Uterus (tissue), 4 donors: ENCODE data around the gene HOTAIR. TPM values are rescaled to one million over a fixed set of nuclear protein-coding genes. Genes with fewer than 3 reads are reported as not detected.

Source experiments
- DNase-seq, 2 donors: peaks; one replicate each; pipeline ENCODE4 v3.0.0-alpha.2; 2019 to 2020
- H3K27ac ChIP-seq, 2 donors: fragments of 200-600 bp; sonication (generic); 1 replicate in 1 of 2; 2 replicates in 1 of 2; pipeline ENCODE4 v1.5.1; 2016 to 2018
- H3K27me3 ChIP-seq, 2 donors: fragments of 200-600 bp; sonication (generic); one replicate each; pipeline ENCODE4 v1.5.1; 2018 to 2019; ENCODE audit warnings: control low read depth in 1 of 2
- H3K36me3 ChIP-seq, 2 donors: fragments of 200-600 bp; sonication (generic); one replicate each; pipeline ENCODE4 v1.5.1; 2019; ENCODE audit warnings: control low read depth in 1 of 2
- H3K4me1 ChIP-seq, 2 donors: fragments of 200-600 bp; sonication (generic); one replicate each; pipeline ENCODE4 v1.5.1; 2018 to 2019; ENCODE audit warnings: control low read depth in 1 of 2
- H3K4me3 ChIP-seq, 2 donors: fragments of 200-600 bp; sonication (generic); 1 replicate in 1 of 2; 2 replicates in 1 of 2; pipeline ENCODE4 v1.5.1; 2018 to 2019; ENCODE audit warnings: mild to moderate bottlenecking in 1 of 2
- H3K9me3 ChIP-seq, 2 donors: fragments of 200-600 bp; sonication (generic); one replicate each; pipeline ENCODE4 v1.5.1; 2019; ENCODE audit warnings: control low read depth in 1 of 2
- POLR2A ChIP-seq, 2 donors: fragments of 450-650 bp; IDR thresholded peaks; one replicate each; pipeline ENCODE4 v1.6.1; 2016; ENCODE audit warnings: antibody characterized with exemption in 2 of 2, mild to moderate bottlenecking in 1 of 2, moderate library complexity in 1 of 2
- intact Hi-C: fragments of 100-400 bp; cut with DNase I; formaldehyde crosslinking; loops from one replicate; pipeline ENCODE4 v1.15.1; 2023; ENCODE audit warnings: low total_unique reads
- total RNA-seq, 4 donors: library from RNA; depleted of rRNA in 3 of 4; stranded (reverse); fragments of >200 nt in 3 of 4; gene quantifications; one replicate each; pipeline versions ENCODE4 v1.1.0 to v1.2.4, GENCODE V29; 2014 to 2023
- TF ChIP-seq, protein P1 (sequence below), 4 experiments: fragments of 200-600 bp in 2 of 4; fragments of 450-650 bp in 2 of 4; sonication (generic) in 2 of 4; IDR thresholded peaks; one replicate each; pipeline ENCODE4 v1.5.1; 2016 to 2019; ENCODE audit warnings: antibody characterized with exemption in 4 of 4, mild to moderate bottlenecking in 2 of 4, moderate library complexity in 1 of 4
- donor health status: DM: yes; HTN: yes; CAD: no.

HOTAIR gene
- total RNA-seq, 4 donors from 2014 or later, result 1.2 to 4.1 (median 2.1) TPM; not detected in 1

DNA sequence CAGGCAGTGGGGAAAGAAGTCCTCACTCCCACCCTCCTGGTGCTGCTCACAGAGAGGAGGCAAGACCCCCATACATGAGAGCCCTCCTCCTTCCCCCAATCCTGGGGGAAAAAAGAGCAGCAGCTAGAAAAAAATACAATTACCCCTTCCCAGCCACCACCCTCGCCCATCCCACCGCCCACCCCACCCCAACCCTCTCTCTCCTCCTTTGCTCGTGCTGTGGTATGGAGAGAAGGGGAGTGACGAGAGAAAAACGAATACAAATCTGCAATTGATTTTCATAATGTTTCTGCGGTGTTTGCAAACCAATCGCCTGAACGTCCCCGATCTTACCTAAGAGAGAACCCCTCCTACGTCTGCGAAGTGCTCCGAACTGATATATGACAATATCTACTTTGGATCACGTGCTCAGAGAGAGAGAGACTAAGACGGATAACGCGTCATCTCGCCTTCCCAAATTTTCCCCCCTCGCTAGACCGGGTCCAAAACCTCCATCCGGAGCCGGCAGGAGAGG is 2.0 kb downstream of the HOTAIR start, which contains the start of gene HOXC11:
HOXC11 (plus strand) TSS at position 405 of the 514 bp plus-strand sequence. CDS start 116 bp downstream, outside the sequence.
- no peak for DNase-seq
- peak within 1 kb of the TSS in 1 of 2 donors; percentile 33 for H3K4me3 ChIP-seq
- intact Hi-C loops, result no loop called here

DNA sequence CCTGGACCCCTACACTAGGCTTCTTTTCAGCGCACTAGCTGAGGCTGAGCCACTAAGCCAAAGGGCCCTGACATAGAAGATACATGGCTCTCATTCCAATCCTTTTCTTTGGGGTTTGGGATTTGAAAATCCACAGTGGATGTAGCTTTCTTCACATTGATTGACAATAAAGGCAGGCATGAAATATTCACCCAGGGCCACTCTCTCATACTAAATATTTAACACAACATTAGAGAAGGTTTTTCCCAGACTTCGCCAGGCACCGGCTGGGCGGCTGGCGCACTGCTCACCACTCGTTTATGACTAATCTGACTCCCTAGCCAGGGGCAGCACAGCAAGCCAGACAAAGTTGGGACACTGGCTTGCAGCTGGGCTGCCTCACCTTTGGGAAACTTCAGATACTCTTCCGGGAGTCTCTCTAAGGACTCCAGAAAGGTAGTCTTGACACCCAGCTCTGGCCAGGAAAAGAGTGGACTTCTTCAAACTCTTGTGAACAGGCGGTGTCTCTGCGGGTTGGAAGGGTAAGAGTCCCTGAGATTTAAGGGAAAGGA is 2.5 kb downstream of the HOTAIR start:
- Histone ChIP-seq H3K4me3 (no peak overlapping the region), H3K27me3 (peaks cover 22 to 88% of the 10 kb centered on the region in 2 donors), H3K4me1 (peaks cover 0 to 4% of the 10 kb centered on the region in 2 donors), H3K36me3 (no peaks in the 10 kb centered on the region), H3K27ac (no peak overlapping the region), H3K9me3 (no peaks in the 10 kb centered on the region)
- DNase-seq, result no peak
- TF ChIP-seq, protein P1, sequence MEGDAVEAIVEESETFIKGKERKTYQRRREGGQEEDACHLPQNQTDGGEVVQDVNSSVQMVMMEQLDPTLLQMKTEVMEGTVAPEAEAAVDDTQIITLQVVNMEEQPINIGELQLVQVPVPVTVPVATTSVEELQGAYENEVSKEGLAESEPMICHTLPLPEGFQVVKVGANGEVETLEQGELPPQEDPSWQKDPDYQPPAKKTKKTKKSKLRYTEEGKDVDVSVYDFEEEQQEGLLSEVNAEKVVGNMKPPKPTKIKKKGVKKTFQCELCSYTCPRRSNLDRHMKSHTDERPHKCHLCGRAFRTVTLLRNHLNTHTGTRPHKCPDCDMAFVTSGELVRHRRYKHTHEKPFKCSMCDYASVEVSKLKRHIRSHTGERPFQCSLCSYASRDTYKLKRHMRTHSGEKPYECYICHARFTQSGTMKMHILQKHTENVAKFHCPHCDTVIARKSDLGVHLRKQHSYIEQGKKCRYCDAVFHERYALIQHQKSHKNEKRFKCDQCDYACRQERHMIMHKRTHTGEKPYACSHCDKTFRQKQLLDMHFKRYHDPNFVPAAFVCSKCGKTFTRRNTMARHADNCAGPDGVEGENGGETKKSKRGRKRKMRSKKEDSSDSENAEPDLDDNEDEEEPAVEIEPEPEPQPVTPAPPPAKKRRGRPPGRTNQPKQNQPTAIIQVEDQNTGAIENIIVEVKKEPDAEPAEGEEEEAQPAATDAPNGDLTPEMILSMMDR (IDR thresholded peaks at IDR 0.05), result no peak
- TF ChIP-seq POLR2A (IDR thresholded peaks at IDR 0.05), result no peak
- intact Hi-C loops, result no loop called here

More for the DNA sequence above, 2.0 kb downstream of the HOTAIR start, which contains the start of gene HOXC11:
- peaks cover 27 to 88% of the 10 kb centered on the region in 2 donors for H3K27me3 ChIP-seq
- peaks cover 0 to 4% of the 10 kb centered on the region in 2 donors for H3K4me1 ChIP-seq
- H3K27ac ChIP-seq, result peak within 1 kb of the TSS in 1 of 2 donors; percentile 38
- no peaks in the 10 kb centered on the region for H3K36me3 ChIP-seq
- no peaks in the 10 kb centered on the region for H3K9me3 ChIP-seq
- TF ChIP-seq POLR2A (IDR thresholded peaks at IDR 0.05), result no peak
- TF ChIP-seq, protein P1 (IDR thresholded peaks at IDR 0.05), result no peak

DNA sequence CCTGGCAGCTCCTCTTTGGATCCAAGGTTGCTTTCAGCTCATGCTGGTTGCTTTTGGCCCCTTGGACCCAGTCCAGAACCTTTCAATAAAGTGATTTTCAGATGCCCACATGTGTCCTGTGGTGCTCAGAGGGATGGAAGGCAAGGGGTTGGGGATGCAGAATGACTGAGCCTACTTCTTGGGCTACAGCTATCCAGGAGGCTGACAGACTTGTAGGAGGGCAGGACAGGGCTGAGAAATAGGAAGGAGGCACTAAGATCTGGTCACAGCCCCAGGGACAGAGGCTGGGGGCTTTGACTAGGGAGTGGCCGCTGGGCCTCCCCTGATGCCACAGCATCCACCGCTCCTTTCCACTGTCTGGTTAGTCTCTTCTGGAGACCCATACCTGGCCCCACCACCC is 3.1 kb downstream of the HOTAIR start:
- Histone ChIP-seq H3K36me3 (no peaks in the 10 kb centered on the region), H3K27me3 (peaks cover 22 to 88% of the 10 kb centered on the region in 2 donors), H3K9me3 (no peaks in the 10 kb centered on the region)

DNA sequence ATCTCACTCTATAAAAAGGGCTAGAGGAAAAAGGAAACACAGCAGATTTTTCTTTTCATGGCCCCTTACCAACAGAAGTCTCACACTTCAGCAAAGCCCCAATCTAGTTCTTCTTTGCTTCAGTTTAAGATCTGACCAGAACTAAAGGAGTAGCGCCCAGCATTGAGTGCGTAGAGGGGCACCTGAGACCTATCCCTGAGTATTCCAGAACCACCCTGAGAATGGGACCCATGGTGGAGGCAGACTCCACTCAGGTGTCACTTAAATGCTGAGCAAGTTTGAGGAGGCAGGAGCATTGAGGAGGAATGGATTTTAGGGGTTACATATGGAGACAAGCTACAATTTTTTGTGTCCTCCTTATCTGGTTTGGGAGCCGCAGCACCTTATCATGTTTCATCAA is 3.6 kb downstream of the HOTAIR start:
- H3K36me3 ChIP-seq, result no peaks in the 10 kb centered on the region
- H3K27ac ChIP-seq, result no peak overlapping the region
- peaks cover 19 to 88% of the 10 kb centered on the region in 2 donors for H3K27me3 ChIP-seq
- H3K4me1 ChIP-seq, result peaks cover 0 to 4% of the 10 kb centered on the region in 2 donors
- no peak overlapping the region for H3K4me3 ChIP-seq
- no peak for DNase-seq
- H3K9me3 ChIP-seq, result no peaks in the 10 kb centered on the region
- no peak for TF ChIP-seq POLR2A (IDR thresholded peaks at IDR 0.05)
- TF ChIP-seq, protein P1 (IDR thresholded peaks at IDR 0.05), result no peak
- intact Hi-C loops, result no loop called here

More for the DNA sequence above, 3.1 kb downstream of the HOTAIR start:
- DNase-seq, result no peak
- TF ChIP-seq, protein P1 (IDR thresholded peaks at IDR 0.05), result no peak
- no peak for TF ChIP-seq POLR2A (IDR thresholded peaks at IDR 0.05)
- H3K4me3 ChIP-seq, result no peak overlapping the region
- H3K4me1 ChIP-seq, result peaks cover 0 to 4% of the 10 kb centered on the region in 2 donors
- intact Hi-C loops, result no loop called here
- H3K27ac ChIP-seq, result no peak overlapping the region

DNA sequence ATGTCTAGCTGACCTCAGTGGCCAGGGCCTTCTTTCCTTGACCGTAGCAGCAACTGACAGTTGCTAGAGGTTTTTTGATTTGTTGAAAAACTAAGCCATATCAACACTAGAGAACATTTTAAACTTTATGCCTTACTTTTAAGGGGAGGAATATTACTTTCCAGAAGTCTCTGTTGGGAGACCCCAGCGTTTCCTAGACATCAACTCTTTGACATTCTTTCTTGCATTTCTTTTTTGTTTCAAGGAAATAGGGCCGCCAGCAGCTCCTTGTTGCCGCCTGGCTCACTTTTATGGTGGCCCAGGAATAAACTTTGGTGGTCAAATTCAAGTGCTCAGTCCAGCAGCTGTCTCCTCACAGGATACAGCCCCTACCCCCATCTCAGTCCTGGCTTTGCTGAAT is 4.3 kb downstream of the HOTAIR start:
- intact Hi-C loops, result no loop called here
- Histone ChIP-seq H3K4me3 (no peak overlapping the region), H3K27ac (no peak overlapping the region), H3K4me1 (peaks cover 0 to 4% of the 10 kb centered on the region in 2 donors), H3K27me3 (peaks cover 13 to 88% of the 10 kb centered on the region in 2 donors), H3K36me3 (no peaks in the 10 kb centered on the region), H3K9me3 (no peaks in the 10 kb centered on the region)
- DNase-seq, result no peak
- no peak for TF ChIP-seq POLR2A (IDR thresholded peaks at IDR 0.05)
- TF ChIP-seq, protein P1 (IDR thresholded peaks at IDR 0.05), result no peak
